ENCODE measurements around the gene KBTBD8. TPM values are rescaled to one million over a fixed set of nuclear protein-coding genes. Genes with fewer than 3 reads are reported as not detected.

Gene KBTBD8
- total and polyA plus RNA-seq, 7 donors, result 0.55 to 4.0 (median 1.4) TPM

DNA sequence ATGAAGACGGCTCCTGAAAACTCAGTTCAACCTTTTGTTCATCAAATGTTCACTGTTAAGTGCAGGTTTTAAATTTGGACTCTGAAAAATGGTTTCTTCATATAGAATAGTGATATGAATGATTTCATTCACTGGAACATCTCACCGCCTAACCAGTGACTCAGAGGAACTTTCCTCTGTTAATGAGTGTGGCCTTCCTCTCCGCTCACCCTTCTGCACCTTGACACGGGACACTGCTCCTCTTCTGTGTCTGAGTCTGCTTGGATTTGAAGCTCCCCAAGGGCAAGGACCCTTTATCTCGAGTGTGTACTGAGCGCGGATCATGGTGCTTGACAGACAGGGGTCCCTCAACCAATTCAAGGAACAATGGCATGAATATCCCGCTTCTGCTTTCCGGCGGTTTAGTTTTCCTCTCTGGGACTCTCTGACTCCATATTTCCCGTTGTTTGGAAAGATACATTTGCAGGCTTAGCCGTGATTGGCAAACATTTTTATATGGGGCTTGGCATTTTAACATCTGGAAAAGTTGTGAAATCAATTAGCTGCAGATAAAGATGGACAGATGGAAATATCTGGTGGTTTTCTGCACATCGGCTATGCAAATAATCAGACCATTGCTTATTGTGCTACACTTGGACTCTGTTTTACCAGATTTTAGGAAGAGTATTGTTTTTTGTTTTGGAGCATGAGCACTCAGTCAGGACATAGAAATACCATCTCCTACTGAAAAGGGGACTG, 20.9 kb downstream of the KBTBD8 start:
- no peak overlapping the region for H3K27ac ChIP-seq
- WGBS, 2 donors, result 89 to 90% methylated on average over 13 of the region's 13 CpGs
- no peaks in the 10 kb centered on the region for H3K36me3 ChIP-seq
- intact Hi-C loops (cut with DNase I), result no loop called here
- H3K9me3 ChIP-seq, result no peaks in the 10 kb centered on the region
- DNase-seq, result no peak
- H3K4me3 ChIP-seq, result no peak overlapping the region
- TF ChIP-seq, protein P1, sequence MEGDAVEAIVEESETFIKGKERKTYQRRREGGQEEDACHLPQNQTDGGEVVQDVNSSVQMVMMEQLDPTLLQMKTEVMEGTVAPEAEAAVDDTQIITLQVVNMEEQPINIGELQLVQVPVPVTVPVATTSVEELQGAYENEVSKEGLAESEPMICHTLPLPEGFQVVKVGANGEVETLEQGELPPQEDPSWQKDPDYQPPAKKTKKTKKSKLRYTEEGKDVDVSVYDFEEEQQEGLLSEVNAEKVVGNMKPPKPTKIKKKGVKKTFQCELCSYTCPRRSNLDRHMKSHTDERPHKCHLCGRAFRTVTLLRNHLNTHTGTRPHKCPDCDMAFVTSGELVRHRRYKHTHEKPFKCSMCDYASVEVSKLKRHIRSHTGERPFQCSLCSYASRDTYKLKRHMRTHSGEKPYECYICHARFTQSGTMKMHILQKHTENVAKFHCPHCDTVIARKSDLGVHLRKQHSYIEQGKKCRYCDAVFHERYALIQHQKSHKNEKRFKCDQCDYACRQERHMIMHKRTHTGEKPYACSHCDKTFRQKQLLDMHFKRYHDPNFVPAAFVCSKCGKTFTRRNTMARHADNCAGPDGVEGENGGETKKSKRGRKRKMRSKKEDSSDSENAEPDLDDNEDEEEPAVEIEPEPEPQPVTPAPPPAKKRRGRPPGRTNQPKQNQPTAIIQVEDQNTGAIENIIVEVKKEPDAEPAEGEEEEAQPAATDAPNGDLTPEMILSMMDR (IDR thresholded peaks at IDR 0.05), result no peak
- TF ChIP-seq EP300 (IDR thresholded peaks at IDR 0.05), result no peak
- no peak for TF ChIP-seq POLR2AphosphoS5 (IDR thresholded peaks at IDR 0.05)
- no peak for TF ChIP-seq POLR2A (IDR thresholded peaks at IDR 0.05)
- H3K4me1 ChIP-seq, result no peaks in the 10 kb centered on the region
- no peaks in the 10 kb centered on the region for H3K27me3 ChIP-seq

DNA sequence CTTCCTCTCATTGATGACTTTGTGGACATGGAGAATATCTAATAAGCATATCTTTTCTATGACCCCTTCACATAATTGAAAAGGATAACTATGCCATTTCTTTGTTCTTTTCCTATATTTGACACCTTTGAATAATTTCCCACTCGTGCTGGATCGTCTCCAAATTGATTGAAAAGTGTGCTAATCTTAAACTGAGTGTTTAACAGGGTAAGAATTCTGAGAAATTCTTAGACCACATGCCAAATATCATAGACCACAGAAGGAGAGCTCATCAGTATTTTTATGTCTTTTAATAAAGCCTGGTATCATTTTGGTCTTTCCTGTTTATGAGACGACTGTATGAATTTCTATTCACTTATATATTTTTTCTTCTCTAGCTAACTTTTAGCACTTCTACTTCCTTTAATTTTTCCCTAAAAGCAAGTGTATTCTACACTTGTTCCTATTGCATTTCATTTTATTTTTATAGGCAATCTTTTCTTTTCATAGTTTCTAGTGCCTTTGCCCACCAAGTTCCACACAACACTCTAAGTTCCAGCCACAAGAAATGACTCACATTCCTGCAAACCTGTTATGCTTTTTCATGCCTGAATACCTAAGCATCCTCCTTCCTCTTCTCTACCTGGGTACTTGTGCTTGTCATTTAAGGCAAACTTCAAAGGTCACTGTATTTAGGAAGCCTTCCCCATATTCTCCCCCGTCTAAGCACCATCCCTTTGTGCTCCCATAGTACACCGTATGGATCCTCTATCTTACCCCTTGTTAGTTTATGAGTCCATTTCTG, 30.1 kb downstream of the KBTBD8 start:
- 86 to 88% methylated on average over 5 of the region's 5 CpGs for WGBS, 2 donors
- H3K9me3 ChIP-seq, result no peaks in the 10 kb centered on the region
- no peak overlapping the region for H3K4me3 ChIP-seq
- TF ChIP-seq, protein P1 (IDR thresholded peaks at IDR 0.05), result no peak
- no peak for TF ChIP-seq POLR2A (IDR thresholded peaks at IDR 0.05)
- TF ChIP-seq EP300 (IDR thresholded peaks at IDR 0.05), result no peak
- TF ChIP-seq POLR2AphosphoS5 (IDR thresholded peaks at IDR 0.05), result no peak
- no peak overlapping the region for H3K27ac ChIP-seq
- intact Hi-C loops (cut with DNase I), result no loop called here
- H3K36me3 ChIP-seq, result no peaks in the 10 kb centered on the region
- no peak for DNase-seq
- H3K27me3 ChIP-seq, result no peaks in the 10 kb centered on the region
- H3K4me1 ChIP-seq, result no peaks in the 10 kb centered on the region

DNA sequence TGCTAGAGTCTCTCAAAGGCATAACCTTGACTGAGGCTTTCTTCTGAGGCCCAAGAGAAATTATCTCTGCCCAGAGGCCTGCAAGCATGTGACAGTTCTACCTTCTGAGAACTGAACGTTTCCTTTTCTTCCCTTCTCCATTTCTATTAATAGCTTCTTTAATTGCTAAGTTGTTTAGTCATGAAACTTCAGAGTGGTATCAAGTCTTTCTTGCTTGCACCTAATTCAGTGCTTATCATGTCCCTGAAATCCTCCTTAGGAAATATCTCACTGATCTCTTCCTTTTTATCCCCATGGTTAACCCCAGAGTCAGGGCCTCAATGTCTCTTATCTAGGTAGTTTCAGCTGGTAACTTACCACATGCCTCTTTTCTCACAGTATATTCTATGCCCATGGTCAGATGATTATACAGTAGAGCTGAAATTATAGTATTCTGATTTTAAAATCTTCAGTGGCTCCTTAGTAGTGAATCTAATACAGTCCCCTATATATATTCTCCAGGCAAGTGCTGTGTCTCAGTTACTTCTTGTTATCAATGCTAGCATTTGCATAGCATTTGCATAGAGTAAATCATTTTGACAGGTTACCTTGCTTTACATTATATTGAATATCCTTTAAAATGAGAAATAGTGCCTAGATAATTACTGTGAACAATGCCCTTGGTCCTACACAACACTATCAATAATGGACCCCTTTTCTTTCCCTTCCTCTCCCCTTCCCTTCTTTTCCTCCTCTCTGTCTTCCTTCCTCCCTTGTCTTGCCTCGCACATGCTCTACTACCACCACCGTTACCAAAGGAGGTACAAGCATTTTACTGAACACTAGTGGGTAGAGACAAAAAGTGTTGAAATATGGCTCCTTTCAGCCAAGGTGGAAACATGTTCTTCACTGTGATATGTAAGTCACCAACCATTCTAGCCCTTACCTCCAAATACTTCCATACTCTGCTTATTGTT, 33.0 kb downstream of the KBTBD8 start:
- 45 to 73% methylated on average over 3 of the region's 3 CpGs for WGBS, 2 donors
- no peak overlapping the region for H3K27ac ChIP-seq
- TF ChIP-seq POLR2AphosphoS5 (IDR thresholded peaks at IDR 0.05) (no peak), EP300 (IDR thresholded peaks at IDR 0.05) (no peak), POLR2A (IDR thresholded peaks at IDR 0.05) (no peak)
- TF ChIP-seq, protein P1 (IDR thresholded peaks at IDR 0.05), result no peak
- intact Hi-C loops (cut with DNase I), result no loop called here
- H3K4me1 ChIP-seq, result no peaks in the 10 kb centered on the region
- H3K27me3 ChIP-seq, result no peaks in the 10 kb centered on the region
- H3K9me3 ChIP-seq, result no peaks in the 10 kb centered on the region
- DNase-seq, result no peak
- no peaks in the 10 kb centered on the region for H3K36me3 ChIP-seq
- H3K4me3 ChIP-seq, result no peak overlapping the region

DNA sequence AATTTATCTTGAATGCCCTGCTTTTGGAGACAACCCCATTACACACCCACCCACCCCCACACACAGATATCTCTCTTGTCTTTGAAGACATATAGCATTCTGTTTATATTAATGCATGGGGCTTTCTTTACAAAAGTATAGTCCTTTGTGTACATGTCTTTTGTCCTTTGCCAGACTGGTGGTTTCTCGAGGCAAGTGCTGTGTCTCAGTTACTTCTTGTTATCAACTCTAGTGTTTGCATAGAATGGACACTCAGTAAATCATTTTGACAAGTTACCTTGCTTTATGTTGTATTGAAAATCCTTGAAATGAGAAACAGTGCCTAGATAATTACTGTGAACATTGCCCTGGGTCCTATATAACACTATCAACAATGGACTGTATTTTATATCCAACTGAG, 33.9 kb downstream of the KBTBD8 start:
- intact Hi-C loops (cut with DNase I), result no loop called here
- TF ChIP-seq, protein P1 (IDR thresholded peaks at IDR 0.05), result no peak
- DNase-seq, result no peak
- H3K4me1 ChIP-seq, result no peaks in the 10 kb centered on the region
- WGBS, 2 donors, result 12 to 49% methylated on average over 1 of the region's 1 CpG
- H3K36me3 ChIP-seq, result no peaks in the 10 kb centered on the region
- H3K27ac ChIP-seq, result no peak overlapping the region
- H3K27me3 ChIP-seq, result no peaks in the 10 kb centered on the region
- no peak overlapping the region for H3K4me3 ChIP-seq
- no peaks in the 10 kb centered on the region for H3K9me3 ChIP-seq

Data from sigmoid colon (tissue), 7 donors.